ENCODE measurements around the gene LRRC32. TPM values are rescaled to one million over a fixed set of nuclear protein-coding genes. Genes with fewer than 3 reads are reported as not detected.

The LRRC32 gene
- total RNA-seq, 2 experiments from 2014 or later = 5.5 to 25.3 TPM

- H3K79me2 ChIP-seq (ENCODE audit: insufficient read depth, low read depth, low read length) = no peaks in the 10 kb centered on the region
- H2AFZ ChIP-seq (ENCODE audit: low read length) = no peak overlapping the region
- H3K9me3 ChIP-seq (ENCODE audit: low read length) = peaks cover 9% of the 10 kb centered on the region
- POLR2A ChIA-PET = no interaction called here
- H3K9me2 ChIP-seq (ENCODE audit: insufficient read depth, low read length) = no peaks in the 10 kb centered on the region
- no peak for TF ChIP-seq CTCF (conservative IDR thresholded peaks at IDR 0.05; ENCODE audit: low read length)
- no peak for TF ChIP-seq EZH2phosphoT487 (IDR thresholded peaks at IDR 0.05; ENCODE audit: borderline replicate concordance, low read depth, low read length)
- CTCF ChIA-PET (ENCODE audit: unreplicated experiment) = no interaction called here
- no peak overlapping the region for H3K4me2 ChIP-seq (ENCODE audit: low read length)
- intact Hi-C loops (cut with micrococcal nuclease; ENCODE audit: unreplicated experiment) = no loop called here
- no peaks in the 10 kb centered on the region for H4K20me1 ChIP-seq (ENCODE audit: insufficient read depth, low read length)
- no peaks in the 10 kb centered on the region for H3K36me3 ChIP-seq (ENCODE audit: insufficient read depth, low read length)
- no peak overlapping the region for H3K4me3 ChIP-seq (ENCODE audit: low read depth, low read length, poor library complexity, severe bottlenecking)
- BruUV-seq (replicated peaks) = no TSS peak
- peaks cover 34% of the 10 kb centered on the region for H3K4me1 ChIP-seq (ENCODE audit: insufficient read depth, low read length, poor library complexity, severe bottlenecking)
- no peak for DNase-seq (ENCODE audit: low spot score)
- no peak overlapping the region for H3K27ac ChIP-seq (ENCODE audit: low read depth, low read length, poor library complexity, severe bottlenecking)
Observed at GRCh38 chr11:76642341-76642740, 28.2 kb downstream of the LRRC32 start.

GRCh38 chr11:76641905-76642304 lies 28.6 kb downstream of the LRRC32 start:
- DNase-seq (ENCODE audit: low spot score) = no peak
- BruUV-seq (replicated peaks) = no TSS peak
- Histone ChIP-seq H3K9me2 (ENCODE audit: insufficient read depth, low read length) (no peaks in the 10 kb centered on the region), H4K20me1 (ENCODE audit: insufficient read depth, low read length) (no peaks in the 10 kb centered on the region), H3K79me2 (ENCODE audit: insufficient read depth, low read depth, low read length) (no peaks in the 10 kb centered on the region), H3K27ac (ENCODE audit: low read depth, low read length, poor library complexity, severe bottlenecking) (no peak overlapping the region), H2AFZ (ENCODE audit: low read length) (no peak overlapping the region), H3K36me3 (ENCODE audit: insufficient read depth, low read length) (no peaks in the 10 kb centered on the region), H3K4me2 (ENCODE audit: low read length) (no peak overlapping the region), H3K4me1 (ENCODE audit: insufficient read depth, low read length, poor library complexity, severe bottlenecking) (peaks cover 38% of the 10 kb centered on the region), H3K4me3 (ENCODE audit: low read depth, low read length, poor library complexity, severe bottlenecking) (no peak overlapping the region), H3K9me3 (ENCODE audit: low read length) (peaks cover 4% of the 10 kb centered on the region)
- POLR2A ChIA-PET = no interaction called here
- TF ChIP-seq EZH2phosphoT487 (IDR thresholded peaks at IDR 0.05; ENCODE audit: borderline replicate concordance, low read depth, low read length) (no peak), CTCF (conservative IDR thresholded peaks at IDR 0.05; ENCODE audit: low read length) (no peak)
- CTCF ChIA-PET (ENCODE audit: unreplicated experiment) = no interaction called here
- intact Hi-C loops (cut with micrococcal nuclease; ENCODE audit: unreplicated experiment) = no loop called here

GRCh38 chr11:76640501-76640900 lies 30.0 kb downstream of the LRRC32 start:
- CTCF ChIA-PET (ENCODE audit: unreplicated experiment) = no interaction called here
- H3K9me2 ChIP-seq (ENCODE audit: insufficient read depth, low read length) = no peaks in the 10 kb centered on the region
- H3K36me3 ChIP-seq (ENCODE audit: insufficient read depth, low read length) = no peaks in the 10 kb centered on the region
- no peak overlapping the region for H3K4me2 ChIP-seq (ENCODE audit: low read length)
- no TSS peak for BruUV-seq (replicated peaks)
- H3K79me2 ChIP-seq (ENCODE audit: insufficient read depth, low read depth, low read length) = no peaks in the 10 kb centered on the region
- H3K9me3 ChIP-seq (ENCODE audit: low read length) = no peaks in the 10 kb centered on the region
- H3K4me3 ChIP-seq (ENCODE audit: low read depth, low read length, poor library complexity, severe bottlenecking) = no peak overlapping the region
- TF ChIP-seq CTCF (conservative IDR thresholded peaks at IDR 0.05; ENCODE audit: low read length) (no peak), EZH2phosphoT487 (IDR thresholded peaks at IDR 0.05; ENCODE audit: borderline replicate concordance, low read depth, low read length) (no peak)
- POLR2A ChIA-PET = no interaction called here
- H3K27ac ChIP-seq (ENCODE audit: low read depth, low read length, poor library complexity, severe bottlenecking) = no peak overlapping the region
- no peaks in the 10 kb centered on the region for H4K20me1 ChIP-seq (ENCODE audit: insufficient read depth, low read length)
- peaks cover 52% of the 10 kb centered on the region for H3K4me1 ChIP-seq (ENCODE audit: insufficient read depth, low read length, poor library complexity, severe bottlenecking)
- DNase-seq (ENCODE audit: low spot score) = no peak
- intact Hi-C loops (cut with micrococcal nuclease; ENCODE audit: unreplicated experiment) = no loop called here
- H2AFZ ChIP-seq (ENCODE audit: low read length) = no peak overlapping the region

Measured in OCI-LY7 (cell line).